ENCODE measurements around the gene KCNA1.

Gene KCNA1

DNA sequence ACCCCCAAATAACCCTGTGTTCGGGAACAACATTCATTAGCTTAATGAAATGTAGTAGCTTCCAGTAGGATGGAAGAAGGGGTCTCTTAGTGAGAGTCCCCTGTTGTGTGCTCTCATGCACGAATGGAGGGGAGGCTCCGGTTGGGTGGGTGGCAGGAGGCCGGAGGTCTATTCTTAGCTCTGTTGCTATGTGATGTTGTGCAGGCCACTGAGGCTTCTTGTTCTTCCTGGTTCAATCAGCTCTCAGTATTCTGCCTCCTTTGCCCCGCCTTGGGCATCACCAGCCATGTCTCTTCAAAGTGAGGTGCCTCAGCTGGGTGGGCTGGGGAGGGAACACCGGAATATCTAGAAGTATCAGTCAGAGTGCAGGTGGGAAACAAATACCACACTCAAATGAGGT lies 50.8 kb downstream of the KCNA1 start:
- DNase-seq (ENCODE audit: low read depth in 2 of 2), result no peak

DNA sequence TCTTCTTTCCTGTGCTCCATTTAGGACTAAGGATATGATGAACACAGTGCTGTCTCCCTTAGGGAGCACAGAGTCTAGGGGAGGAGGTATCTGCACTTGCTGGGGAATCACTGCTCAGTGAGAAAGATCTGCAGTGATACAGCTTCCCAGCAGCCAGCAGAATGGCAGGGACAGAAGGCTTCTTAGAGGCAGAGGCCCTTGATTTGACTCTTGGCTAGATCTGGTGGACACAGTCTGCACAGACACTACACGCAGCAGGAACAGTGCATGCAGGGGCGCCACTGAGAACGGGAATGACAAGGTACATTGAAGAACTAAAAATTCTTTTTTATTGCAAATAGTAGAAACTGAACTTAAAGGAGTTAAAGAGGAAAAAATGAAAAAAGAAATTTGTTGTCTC lies 51.6 kb downstream of the KCNA1 start:
- DNase-seq (ENCODE audit: low read depth in 2 of 2), result no peak

DNA sequence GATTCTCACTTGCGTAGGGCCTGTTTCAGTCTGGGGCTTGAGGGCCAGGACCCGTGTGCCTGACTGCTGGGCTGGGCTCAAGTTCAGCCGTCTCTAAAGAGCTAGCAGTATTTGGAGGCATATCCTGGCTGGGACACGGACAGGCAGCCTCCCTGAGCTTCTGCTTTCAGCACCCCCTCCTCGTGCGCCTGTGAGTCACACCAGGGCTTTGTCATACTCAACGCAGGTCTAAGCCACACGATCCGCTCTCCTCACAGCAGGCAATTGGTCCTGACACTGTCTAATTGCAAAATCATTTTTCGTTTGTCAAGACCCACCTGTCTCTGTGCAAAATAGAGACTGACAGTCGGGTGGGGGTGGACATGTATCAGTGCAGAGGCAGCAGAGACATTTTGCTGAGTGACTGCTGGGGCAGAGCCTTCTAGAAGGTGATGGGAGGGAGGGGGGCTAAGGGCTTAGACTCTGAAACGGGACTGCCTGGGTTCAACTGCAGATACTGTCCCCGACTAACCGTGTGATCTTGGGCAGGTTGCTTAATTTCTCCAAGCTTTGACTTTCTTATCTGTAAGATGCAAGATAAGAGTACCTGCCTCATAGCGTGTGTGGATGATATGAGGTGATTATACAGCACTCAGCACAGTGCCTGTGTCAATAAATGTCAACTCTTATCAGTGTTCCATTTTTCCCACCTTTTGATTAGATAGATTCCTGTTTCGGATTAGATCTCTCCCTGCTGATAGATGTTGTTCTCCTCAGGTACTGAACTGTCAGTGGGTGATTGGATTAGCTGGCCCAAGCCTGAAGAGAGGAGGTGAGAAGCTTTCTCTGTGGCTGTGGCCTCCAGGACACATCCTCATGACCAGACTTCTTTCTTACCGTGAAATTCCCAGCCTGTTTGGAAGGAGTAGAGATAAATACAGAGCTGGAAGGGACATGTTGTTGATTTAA lies 53.1 kb downstream of the KCNA1 start:
- DNase-seq (ENCODE audit: low read depth in 2 of 2), result no peak
